Measurements from ENCODE around the gene NOC3L.
A peak's percentile ranks its signal among the peaks of the same experiment; 100 is the strongest.

Gene NOC3L

GRCh38 chr10:94316560-94316959, 46.2 kb downstream of the NOC3L start:
- DNase-seq = no peak
- intact Hi-C loops (cut with DNase I) = loop anchor here (10.0 kb wide), 2 partner anchors 242 to 402 kb away; no protein-coding TSS in a partner anchor

- intact Hi-C loops (cut with DNase I) = loop anchor here (10.0 kb wide), 2 partner anchors 241 to 401 kb away; no protein-coding TSS in a partner anchor
- DNase-seq = no peak
Measured at GRCh38 chr10:94315975-94316464, 46.7 kb downstream of the NOC3L start.

GRCh38 chr10:94315024-94315451, 47.7 kb downstream of the NOC3L start:
- no peak for DNase-seq
- intact Hi-C loops (cut with DNase I) = loop anchor here (10.0 kb wide), 2 partner anchors 240 to 400 kb away; no protein-coding TSS in a partner anchor

GRCh38 chr10:94310369-94310768, 52.4 kb downstream of the NOC3L start:
- DNase-seq = no peak
- intact Hi-C loops (cut with DNase I) = loop anchor here (10.0 kb wide), 2 partner anchors 236 to 396 kb away; no protein-coding TSS in a partner anchor

GRCh38 chr10:94308866-94309265, 53.9 kb downstream of the NOC3L start:
- no peak for DNase-seq
- intact Hi-C loops (cut with DNase I) = no loop called here

GRCh38 chr10:94307046-94307615, 55.6 kb downstream of the NOC3L start:
- intact Hi-C loops (cut with DNase I) = no loop called here
- no peak for DNase-seq

GRCh38 chr10:94303929-94304328, 58.8 kb downstream of the NOC3L start:
- no peak for DNase-seq
- intact Hi-C loops (cut with DNase I) = no loop called here

GRCh38 chr10:94300042-94300441, 62.7 kb downstream of the NOC3L start:
- DNase-seq = no peak
- intact Hi-C loops (cut with DNase I) = no loop called here

GRCh38 chr10:94299417-94299816, 63.3 kb downstream of the NOC3L start:
- intact Hi-C loops (cut with DNase I) = no loop called here
- DNase-seq = no peak

- intact Hi-C loops (cut with DNase I) = no loop called here
- DNase-seq = no peak
Measured at GRCh38 chr10:94294168-94294567, 68.6 kb downstream of the NOC3L start.

GRCh38 chr10:94293354-94293753, 69.4 kb downstream of the NOC3L start:
- DNase-seq = no peak
- intact Hi-C loops (cut with DNase I) = no loop called here

- DNase-seq = peak in 2 of 42 donors; percentile 6 to 20
- intact Hi-C loops (cut with DNase I) = no loop called here
Measured at GRCh38 chr10:94292434-94293090, 70.2 kb downstream of the NOC3L start.

- no peak for DNase-seq
- intact Hi-C loops (cut with DNase I) = no loop called here
Measured at GRCh38 chr10:94288361-94289101, 74.2 kb downstream of the NOC3L start.

GRCh38 chr10:94287336-94287735, 75.4 kb downstream of the NOC3L start:
- intact Hi-C loops (cut with DNase I) = no loop called here
- no peak for DNase-seq

GRCh38 chr10:94286901-94287300, 75.8 kb downstream of the NOC3L start:
- no peak for DNase-seq
- intact Hi-C loops (cut with DNase I) = no loop called here

GRCh38 chr10:94285271-94285670, 77.5 kb downstream of the NOC3L start:
- intact Hi-C loops (cut with DNase I) = no loop called here
- DNase-seq = no peak

Measured in head of caudate nucleus (tissue), 42 donors.